ENCODE results near the gene NHERF1. TPM values are rescaled to one million over a fixed set of nuclear protein-coding genes. Genes with fewer than 3 reads are reported as not detected.

The NHERF1 gene
- total and polyA plus RNA-seq, 2 of the 4 experiments (the other 2 are of a cell fraction) = 3.8 to 11.8 TPM

DNA sequence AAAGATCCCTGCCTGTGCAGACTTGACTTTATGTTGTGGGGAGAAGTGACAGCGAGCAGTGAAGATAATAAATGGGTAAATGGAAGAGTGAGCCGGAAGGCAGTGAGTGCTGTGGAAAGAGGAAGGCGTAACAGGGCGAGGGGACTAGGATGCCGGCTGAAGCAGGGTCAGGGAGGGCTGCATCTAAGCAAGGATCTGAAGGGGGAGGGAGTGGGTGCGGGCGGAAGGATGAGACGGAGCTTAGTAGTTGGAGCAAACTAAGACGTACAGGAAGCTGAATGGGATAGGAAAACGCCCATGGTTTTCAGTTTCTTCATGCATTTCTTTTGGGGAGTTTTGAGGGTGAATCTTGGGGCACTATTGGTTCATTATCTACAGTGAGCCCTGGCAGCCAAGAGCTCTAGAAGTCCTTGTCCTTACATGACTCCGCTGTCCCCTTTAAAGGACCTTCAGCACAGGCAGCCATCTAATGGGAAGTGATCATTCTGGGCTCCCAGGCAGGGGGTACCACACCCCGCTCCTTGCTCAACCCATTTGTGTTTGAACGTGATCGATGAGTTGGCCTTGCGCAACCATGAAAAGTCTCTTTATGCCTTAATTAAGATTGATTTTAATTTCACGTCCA, 38.1 kb downstream of the NHERF1 start:
- Histone ChIP-seq H3K36me3 (ENCODE audit: control insufficient read depth, insufficient read depth, low read length) (peaks cover 26% of the 10 kb centered on the region), H3K56ac (ENCODE audit: extremely low read depth, insufficient read depth, low read length) (no peak overlapping the region), H2BK120ac (ENCODE audit: low read depth, low read length) (no peak overlapping the region), H3K4me1 (ENCODE audit: control insufficient read depth, insufficient read depth, low read length) (no peaks in the 10 kb centered on the region), H4K5ac (ENCODE audit: low read depth, low read length) (no peak overlapping the region), H3K79me1 (ENCODE audit: low read depth in 1 of 2, low read length in 2 of 2) (peaks cover 5% of the 10 kb centered on the region in 2 experiments; a peak in 2 of 4 replicates), H2BK15ac (ENCODE audit: low read depth, low read length) (no peak overlapping the region), H4K91ac (ENCODE audit: insufficient read depth, low read depth, low read length) (no peak overlapping the region), H3K4ac (ENCODE audit: low read depth, low read length) (no peak overlapping the region), H2AFZ (replicated peaks; ENCODE audit: low read length, poor library complexity) (no peak overlapping the region), H2BK20ac (ENCODE audit: low read depth, low read length) (no peak overlapping the region), H2AK9ac (replicated peaks; ENCODE audit: low read depth, low read length, poor library complexity) (no peak overlapping the region), H3K4me3 (ENCODE audit: insufficient read depth, low read depth, low read length) (no peak overlapping the region), H2AK5ac (ENCODE audit: low read depth, low read length) (no peak overlapping the region), H3K23ac (ENCODE audit: low read depth, low read length) (no peak overlapping the region), H2BK5ac (ENCODE audit: low read depth, low read length, poor library complexity, severe bottlenecking) (no peak overlapping the region), H3K9ac (ENCODE audit: low read depth, low read length) (no peak overlapping the region), H3K27me3 (ENCODE audit: control insufficient read depth, insufficient read depth, low read length) (no peaks in the 10 kb centered on the region), H4K8ac (ENCODE audit: low read depth in 2 of 2, low read length in 2 of 2) (no peak overlapping the region), H3K14ac (replicated peaks; ENCODE audit: low read depth, low read length) (no peak overlapping the region), H3K27ac (ENCODE audit: insufficient read depth, low read length) (no peak overlapping the region), H4K20me1 (ENCODE audit: insufficient read depth, low read length) (no peaks in the 10 kb centered on the region; the same call in none of the 2 replicates), H3K9me1 (ENCODE audit: insufficient read depth, low read length) (no peaks in the 10 kb centered on the region; the same call in 1 of the 2 replicates), H3K18ac (ENCODE audit: low read depth, low read length) (no peak overlapping the region), H3K4me2 (ENCODE audit: low read depth, low read length) (no peak overlapping the region), H3K9me3 (ENCODE audit: control insufficient read depth, insufficient read depth, low read length) (no peaks in the 10 kb centered on the region)
- DNase-seq (no peak), ATAC-seq (ENCODE audit: low read depth) (no peak)
- WGBS, 2 experiments (ENCODE audit: extremely low coverage in 2 of 2, insufficient read length in 1 of 2) = 73% methylated on average over 12 of the region's 16 CpGs; no CpG with 5 or more reads in 1 of the 2 experiments
- peak; percentile 74 for TF ChIP-seq CEBPB (IDR thresholded peaks at IDR 0.05; ENCODE audit: low read depth, low read length)
- TF ChIP-seq RFX5 (IDR thresholded peaks at IDR 0.05; ENCODE audit: low read depth, low read length) = no peak
- no TSS peak for BruUV-seq (replicated peaks)
- dilution Hi-C loops (cut with HindIII; ENCODE audit: low sequenced_read_pairs, unreplicated experiment) = no loop called here
- CTCF ChIA-PET = interaction anchor here (0.7 kb wide), 1 partner anchor 49 kb away, joined by 6 read pairs; the partner anchor contains the start of gene RAB37
- POLR2A ChIA-PET (ENCODE audit: unreplicated experiment) = interaction anchor here (0.7 kb wide), 1 partner anchor 80 kb away, joined by 4 read pairs; no protein-coding TSS in a partner anchor
- intact Hi-C loops (cut with micrococcal nuclease) = no loop called here
- in situ Hi-C loops (cut with MboI; ENCODE audit: low sequenced_read_pairs) = no loop called here
